GM19467 (cell line): ENCODE measurements around the gene TRMT1.
"Not testable (repeated sequence)": the region's sequence is repeated elsewhere in the genome, so short reads cannot be mapped to it uniquely, and the experiment has no call there.

Experiments used
- ATAC-seq: cut with Tn5 transposase; IDR thresholded peaks from one replicate; pipeline ENCODE4 v1.9.1; 2021; ENCODE audit warnings: mild to moderate bottlenecking, moderate library complexity; ENCODE audit not compliant: unreplicated experiment

Gene TRMT1

DNA sequence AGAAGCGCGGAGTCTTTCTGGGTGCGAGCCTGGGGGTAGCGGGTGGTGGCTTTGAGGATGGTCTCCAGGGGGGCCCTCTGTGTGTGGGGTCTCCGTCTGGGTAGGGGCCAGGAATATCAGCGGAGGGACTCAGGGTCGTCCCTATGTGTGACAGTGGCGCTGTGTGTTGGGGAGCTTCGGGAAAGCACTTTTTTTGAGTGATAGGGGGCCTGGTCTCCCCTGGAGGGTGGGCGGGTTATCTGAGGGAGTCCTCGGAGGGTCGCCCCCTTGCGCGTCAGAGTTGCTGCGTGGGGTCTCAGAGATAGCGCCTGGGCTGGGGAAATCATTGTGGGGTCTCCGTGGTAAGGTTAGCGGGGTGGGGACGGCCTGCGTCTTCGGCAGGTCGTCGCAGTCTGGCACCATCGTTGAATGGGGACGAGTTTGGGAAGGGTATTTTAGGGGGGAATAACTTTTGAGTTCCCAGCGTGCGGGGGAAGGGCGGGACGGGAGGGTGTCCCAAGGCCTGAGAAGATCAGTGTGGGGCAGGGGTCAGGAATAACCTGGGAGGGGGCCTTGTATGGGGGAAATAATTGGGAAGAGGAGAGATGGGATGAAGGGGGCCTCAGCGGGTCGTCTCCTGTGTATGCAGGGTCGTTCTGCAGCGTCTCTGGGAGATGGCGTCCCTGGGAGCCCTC, 34.5 kb upstream of the TRMT1 start:
- no peak for ATAC-seq

DNA sequence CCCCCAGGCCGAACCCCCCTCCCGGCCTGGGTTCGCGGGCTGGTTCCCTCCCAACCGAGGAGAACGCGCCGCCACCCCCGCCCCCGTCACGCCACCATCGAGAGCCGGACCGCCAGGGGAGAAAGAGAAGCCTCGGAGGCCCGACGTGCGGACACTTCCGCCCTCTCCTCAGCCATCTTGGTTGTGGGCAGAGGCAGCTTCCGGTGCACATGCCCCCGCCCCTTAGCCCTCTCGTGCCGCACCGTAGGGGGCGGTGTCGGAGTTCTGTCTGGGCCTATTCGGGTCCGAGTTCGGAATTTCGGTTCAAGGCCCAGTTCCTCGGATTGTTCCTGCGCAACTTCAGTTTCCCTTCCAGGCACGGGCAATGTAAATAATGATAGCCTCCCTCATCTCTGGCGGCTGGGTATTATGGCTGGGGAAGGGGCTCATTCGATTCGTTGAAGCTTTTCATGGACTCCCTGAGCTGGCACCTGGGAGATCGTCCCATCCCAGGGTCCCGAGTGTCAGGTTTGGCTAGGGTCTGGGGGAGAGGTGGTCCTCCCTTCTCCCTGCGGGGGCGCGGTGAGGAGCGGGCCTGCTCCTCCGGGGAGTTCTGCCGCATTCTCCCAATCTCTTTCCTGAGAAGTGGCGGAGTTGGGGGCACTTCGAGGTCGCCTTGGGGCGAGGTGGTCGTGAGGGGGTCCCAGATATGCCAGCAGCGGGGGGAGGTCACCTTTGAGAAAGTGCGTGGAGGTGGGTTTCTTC, 33.8 kb upstream of the TRMT1 start, which contains the start of the genes IER2 and STX10:
IER2 (plus strand) TSS at position 225 of the 744 bp plus-strand sequence. CDS start 2,776 bp downstream, outside the sequence.
STX10 (minus strand) TSS at position 189 of the 744 bp plus-strand sequence. CDS start 202 bp downstream, outside the sequence.
- peak; percentile 26 for ATAC-seq

DNA sequence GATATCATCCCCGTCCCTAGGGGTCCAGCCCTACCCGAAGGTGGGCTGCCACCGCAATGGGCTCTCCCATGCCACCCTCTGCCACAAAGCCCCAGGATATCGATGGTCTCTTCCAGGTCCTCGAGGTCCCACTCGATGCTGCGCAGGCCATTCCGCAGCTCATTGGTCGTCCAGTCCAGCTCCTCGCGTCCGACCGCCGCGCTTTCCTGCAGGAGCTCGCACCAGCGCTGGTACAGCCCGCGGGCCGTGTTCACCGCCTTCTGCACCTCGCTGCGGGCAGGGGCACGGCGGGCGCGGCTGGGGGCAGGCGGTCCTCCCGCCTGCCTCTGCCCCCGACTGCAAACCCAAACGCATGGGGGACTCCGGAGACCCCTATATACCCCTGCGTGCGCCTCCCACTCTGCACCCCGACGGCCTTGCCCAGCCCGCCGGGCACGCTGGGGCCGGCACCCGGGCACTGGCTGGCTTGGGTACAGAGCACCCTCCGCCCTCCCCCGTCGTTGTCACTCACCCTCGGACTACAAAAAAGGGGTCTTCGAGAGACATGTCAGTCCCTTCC, 33.2 kb upstream of the TRMT1 start:
- no peak for ATAC-seq

DNA sequence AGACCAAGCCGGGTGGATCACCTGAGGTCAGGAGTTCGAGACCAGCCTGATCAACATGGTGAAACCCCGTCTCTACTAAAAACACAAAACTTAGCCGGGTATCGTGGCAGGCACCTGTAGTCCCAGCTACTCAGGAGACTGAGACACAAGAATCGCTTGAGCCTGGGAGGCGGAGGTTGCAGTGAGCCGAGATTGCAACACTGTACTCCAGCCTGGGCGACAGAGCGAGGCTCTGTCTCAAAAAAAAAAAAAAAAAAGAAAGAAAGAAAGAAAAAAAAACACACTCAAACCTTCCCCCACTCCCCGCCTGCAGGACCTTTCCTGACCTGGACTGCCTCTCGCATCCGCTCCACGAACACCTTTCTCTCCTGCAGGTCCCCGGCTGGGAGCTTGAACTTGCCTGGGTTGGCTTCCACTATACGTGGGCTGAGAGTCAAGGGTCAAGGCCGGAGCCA, 32.7 kb upstream of the TRMT1 start:
- not testable (repeated sequence) for ATAC-seq

DNA sequence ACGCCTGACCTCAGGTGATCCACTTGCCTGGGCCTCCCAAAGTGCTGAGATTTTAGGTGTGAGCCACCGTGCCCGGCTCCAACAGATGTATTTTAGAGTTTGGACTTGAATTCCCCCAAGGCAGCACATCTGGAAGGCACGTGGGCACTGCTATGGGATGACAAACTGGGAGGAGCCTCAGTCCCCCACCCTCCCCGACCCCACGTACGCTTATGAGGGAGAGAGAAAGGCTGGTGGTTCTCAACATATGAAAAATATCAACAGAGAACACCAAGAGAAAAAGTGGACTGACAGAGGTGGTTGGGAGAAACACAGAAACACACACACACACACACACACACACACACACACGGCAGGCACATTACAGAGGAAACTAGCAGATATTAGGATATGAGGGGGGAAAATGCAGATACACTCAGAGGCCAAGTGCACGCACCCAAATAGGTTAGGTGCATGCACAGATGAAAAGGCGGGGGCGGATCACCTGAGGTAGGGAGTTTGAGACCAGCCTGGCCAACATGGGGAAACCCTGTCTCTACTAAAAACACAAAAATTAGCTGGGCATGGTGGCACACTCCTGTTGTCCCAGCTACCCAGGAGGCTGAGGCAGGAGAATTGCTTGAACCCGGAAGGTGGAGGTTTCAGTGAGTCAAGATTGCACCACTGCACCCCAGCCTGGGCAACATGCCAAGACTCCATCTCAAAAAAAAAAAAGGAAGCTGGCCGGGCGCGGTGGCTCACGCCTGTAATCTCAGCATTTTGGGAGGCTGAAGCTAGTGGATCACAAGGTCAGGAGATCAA, 30.4 kb upstream of the TRMT1 start:
- no peak for ATAC-seq

DNA sequence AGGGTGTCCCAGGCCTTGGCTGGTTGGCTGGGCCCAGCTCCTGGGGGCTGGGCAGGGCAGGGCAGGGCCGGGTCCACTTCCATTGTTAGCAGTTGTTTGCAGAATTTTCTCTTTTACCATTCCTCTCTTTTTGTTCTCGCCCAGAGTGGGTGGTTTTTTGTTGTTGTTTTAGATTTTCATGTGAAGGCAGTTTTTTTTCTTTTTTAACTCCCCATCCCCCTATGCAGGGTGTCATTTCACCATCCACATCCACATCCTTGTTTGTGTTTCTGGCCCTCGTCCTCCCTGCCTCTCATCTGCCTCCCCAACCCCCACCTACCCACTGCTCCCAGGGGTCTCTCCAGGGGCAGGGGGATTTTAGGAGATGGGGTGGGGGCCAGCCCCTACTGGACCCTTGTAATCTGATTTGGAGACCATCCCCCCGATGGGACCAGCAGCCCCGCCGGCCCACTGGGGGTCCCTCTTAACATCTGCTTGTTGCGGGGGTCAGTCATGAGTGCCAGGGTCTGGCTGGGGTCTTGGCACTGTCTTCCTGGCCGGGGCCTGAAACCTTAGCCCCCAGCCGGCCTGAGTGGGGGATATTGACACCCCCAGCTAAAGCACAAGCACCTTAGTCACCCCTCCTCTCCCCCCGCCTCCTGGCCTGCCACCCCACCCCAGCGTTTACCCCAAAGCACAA, 23.2 kb upstream of the TRMT1 start:
- ATAC-seq, result no peak

DNA sequence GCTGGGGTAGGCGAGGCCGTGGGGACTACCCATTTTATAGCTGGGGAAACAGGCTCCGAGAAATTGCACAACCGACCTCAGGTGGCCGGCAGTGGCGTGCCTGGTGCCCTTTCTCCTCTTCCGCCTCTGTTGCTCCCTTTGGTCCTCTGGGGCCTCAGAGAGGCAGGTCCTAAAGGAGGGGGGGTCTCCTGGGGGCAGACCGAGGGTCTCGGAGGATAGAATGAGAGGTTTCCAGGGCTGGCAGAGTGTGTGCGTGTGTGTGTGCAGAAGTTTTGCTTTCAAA, 22.3 kb upstream of the TRMT1 start:
- ATAC-seq, result no peak

DNA sequence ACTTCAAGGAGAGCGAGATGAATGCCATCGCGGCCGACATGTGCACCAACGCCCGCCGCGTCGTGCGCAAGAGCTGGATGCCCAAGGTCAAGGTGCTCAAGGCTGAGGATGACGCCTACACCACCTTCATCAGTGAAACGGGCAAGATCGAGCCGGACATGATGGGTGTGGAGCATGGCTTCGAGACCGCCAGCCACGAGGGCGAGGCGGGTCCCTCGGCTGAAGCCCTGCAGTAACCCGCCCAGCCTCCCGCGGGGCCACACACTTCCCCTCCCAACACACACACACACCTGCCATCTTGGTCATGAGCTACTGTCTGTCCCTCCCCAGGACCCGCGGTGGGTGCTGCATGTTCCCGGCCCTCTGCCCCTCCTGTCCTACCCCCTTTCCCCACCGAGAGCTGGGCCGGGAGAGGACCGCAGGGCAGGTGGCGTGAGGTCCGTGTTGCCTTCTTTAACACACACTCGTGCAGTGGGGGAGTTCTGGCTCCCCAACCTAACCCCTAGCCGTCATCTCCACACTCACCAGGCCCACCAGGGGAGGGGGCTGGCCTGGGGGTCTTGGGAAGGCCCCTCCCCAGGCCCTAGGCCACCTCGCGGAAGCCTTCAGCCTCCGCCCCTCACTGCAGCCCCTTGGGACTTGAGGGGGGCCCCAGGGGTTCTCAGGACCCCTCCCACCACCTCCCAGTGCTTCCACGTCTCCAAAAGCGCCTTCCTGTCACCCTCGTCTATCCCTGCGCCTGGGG, 21.8 kb upstream of the TRMT1 start:
- ATAC-seq, result no peak

DNA sequence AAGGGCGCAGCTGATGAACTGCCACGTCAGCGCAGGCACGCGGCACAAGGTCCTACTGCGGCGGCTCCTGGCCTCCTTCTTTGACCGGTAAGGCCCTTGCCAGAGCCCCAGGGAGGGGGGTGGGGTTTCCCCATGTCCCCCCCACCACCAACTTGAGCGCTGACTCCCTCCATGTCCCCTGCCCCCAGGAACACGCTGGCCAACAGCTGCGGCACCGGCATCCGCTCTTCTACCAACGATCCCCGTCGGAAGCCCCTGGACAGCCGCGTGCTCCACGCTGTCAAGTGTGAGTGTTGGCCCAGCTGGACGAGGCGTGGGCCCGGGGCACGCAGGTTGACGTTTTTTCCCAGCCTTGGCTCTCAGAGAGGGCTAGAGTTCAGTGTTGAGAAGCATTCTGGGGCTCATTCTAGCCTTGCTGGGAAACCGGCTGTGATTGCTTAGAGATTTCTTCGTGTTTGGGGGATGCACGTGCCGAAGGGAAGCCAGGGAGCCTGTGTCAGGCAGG, 20.8 kb upstream of the TRMT1 start:
- ATAC-seq, result no peak

DNA sequence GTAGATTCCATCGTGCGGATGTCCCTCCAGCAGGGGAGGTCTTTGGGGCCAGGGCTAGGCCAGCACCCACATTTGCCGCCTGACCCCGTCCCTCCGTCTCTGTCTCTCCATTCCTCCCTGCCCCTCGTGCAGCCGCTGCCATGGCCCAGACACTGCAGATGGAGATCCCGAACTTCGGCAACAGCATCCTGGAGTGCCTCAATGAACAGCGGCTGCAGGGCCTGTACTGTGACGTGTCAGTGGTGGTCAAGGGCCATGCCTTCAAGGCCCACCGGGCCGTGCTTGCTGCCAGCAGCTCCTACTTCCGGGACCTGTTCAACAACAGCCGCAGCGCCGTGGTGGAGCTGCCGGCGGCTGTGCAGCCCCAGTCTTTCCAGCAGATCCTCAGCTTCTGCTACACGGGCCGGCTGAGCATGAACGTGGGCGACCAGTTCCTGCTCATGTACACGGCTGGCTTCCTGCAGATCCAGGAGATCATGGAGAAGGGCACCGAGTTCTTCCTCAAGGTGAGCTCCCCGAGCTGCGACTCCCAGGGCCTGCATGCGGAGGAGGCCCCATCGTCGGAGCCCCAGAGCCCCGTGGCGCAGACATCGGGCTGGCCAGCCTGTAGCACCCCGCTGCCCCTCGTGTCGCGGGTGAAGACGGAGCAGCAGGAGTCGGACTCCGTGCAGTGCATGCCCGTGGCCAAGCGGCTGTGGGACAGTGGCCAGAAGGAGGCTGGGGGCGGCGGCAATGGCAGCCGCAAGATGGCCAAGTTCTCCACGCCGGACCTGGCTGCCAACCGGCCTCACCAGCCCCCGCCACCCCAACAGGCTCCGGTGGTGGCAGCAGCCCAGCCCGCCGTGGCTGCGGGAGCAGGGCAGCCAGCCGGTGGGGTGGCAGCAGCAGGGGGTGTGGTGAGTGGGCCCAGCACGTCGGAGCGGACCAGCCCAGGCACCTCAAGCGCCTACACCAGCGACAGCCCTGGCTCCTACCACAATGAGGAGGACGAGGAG, 18.8 kb upstream of the TRMT1 start:
- ATAC-seq, result no peak

DNA sequence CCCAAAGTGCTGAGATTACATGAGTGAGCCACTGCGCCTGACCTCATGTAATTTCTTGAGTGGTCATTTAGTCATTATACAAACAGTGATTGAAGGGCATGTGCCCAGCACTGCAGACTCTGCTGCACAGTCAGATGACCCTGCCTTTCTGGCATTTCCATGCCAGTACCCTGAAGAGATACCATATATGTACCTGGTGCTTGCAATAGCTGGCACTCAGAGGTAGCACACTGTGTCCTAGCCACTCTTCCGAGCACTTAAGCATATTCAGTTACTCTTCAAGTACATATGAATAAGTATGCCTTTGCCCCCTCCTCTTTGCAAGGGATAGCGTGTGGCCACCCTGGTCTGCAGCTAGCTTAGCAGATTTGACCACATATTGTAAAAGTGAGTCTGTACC, 18.1 kb upstream of the TRMT1 start:
- no peak for ATAC-seq

DNA sequence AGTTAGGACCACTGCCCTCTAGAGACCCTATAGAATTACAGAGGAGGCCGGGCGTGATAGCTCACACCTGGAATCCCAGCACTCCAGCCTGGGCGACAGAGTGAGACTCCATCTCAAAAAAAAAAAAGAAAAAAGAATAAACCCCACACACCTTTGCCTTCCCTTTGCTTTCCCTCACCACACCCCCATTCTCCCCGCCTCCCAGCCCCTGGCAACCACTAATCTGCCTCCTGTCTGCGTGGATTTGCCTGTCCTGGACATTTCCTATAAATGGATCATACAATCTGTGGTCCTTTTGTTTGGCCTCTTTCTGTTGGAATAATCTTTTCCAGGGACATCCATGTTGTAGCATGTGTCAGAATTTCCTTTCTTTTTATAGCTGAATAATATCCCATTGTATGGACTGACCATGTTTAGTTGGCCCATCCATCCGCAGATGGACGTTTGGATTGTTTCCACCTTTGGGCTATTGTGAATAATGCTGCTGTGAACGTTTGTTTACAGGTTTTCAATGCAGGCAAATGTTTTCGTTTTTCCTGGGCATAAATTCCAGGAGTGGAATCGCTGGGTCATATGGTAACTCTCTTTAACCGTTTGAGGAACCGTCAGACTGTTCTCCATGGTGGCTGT, 16.8 kb upstream of the TRMT1 start:
- ATAC-seq, result no peak

DNA sequence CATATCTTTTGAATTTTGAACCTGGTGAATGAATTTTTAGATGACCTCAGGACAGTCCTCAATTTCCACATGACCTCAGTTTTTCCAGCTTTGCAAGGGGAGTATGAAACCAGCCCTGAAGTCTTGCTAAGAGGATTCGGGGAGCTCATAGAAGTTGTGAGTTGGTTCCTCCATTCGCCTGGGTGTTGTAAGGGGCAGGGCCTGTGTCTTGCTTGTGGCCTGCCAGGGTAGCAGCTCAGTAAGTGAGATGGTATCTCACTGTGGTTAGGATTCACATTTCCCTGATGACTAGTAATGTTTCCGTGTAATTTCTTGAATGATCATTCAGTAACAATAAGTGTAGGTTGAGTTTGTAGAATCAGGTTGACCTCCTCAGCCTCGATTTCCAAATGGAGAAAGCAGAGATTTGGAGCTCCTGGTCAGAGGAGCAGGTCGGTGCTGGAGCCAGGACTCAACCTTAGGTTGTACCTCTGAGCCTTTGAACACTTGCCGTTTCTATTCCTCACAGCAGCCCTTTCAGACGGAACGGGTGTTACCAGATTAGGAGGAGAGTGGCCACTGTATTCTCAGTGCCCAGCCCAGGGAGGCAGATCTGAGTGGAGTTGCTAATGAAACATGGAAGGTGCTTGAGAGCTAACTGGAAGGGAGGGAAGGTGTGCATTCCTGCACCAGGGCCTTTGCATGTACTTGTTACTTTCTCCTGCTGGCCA, 16.1 kb upstream of the TRMT1 start:
- ATAC-seq, result no peak

DNA sequence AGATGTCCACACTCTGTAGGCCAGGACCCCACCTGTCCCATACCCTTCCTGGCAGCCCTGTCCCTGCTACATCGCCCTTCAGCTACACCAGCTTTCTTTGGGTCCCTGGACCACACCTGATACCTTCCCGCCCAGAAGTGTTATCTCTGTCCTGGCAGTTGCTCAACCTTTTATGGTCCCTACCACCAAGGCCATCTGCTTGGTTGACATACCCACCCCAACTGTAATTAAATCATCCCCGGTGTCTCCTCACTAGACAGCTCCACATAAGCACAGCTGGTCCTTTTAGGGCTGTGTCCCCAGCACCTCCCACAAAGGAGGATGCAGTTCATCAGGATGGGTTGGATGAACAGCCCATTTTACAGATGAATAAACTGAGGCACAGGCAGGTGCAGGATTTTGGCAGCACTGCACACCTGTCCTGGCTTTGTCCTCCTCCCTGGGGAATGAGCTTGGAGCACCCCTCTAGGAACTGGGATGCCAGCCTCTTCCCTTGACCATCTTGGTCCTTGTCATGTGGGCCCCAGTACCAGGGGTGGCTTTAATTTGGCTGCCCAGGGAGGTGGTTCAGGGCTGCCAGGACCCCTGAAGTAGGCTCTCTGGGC, 14.4 kb upstream of the TRMT1 start:
- ATAC-seq, result no peak

DNA sequence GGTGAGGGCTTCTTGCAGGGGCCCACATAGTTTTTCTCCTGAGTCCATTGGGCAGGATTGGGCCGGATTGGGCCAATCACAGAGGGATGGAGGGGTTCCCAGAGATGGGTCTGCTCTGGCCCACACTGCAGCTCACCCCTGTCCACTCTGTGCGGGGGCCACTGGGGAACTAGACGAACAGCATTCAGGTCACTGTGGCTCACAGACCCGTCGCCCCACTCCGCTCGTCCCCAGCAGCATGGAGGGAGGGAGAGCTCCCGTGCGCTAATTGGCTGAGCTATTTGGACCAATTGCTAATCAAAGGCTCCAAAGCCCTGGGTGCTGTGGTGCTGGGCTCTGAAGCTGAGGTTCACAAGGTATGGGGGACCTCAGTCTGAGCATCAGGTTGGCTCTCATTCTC, 12.8 kb upstream of the TRMT1 start:
- ATAC-seq, result no peak

DNA sequence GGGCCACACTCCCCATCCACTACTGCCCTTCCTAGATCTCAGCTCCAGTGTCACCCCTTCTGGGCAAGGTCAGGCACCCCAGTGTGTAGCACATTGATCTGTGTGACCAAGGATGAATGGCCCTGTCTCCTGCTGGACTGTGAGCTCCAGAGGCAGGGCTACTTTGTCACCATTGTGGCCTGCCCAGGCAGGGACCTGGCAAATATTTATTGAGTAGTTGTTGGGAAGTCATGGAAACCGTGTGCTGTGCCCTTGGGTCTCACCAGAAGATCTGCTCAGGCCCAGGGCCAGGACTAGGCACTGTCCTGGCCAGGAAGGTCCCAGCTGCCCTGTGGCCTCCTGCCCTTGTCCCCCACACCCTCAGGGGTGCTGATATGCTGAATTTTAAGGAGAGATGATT, 12.0 kb upstream of the TRMT1 start:
- no peak for ATAC-seq
